Central memory CD8-positive, alpha-beta T cell (primary cell): ENCODE results near the gene ABHD6.
"Not testable (repeated sequence)": the region's sequence is repeated elsewhere in the genome, so short reads cannot be mapped to it uniquely, and the experiment has no call there.

Experiments
- ATAC-seq: fragments of 150-1000 bp; cut with Tn5 transposase; replicated peaks from 2 replicates; pipeline ENCODE4 v1.10.0; 2022; ENCODE audit warnings: mild to moderate bottlenecking, moderate FRiP score, moderate number of reproducible peaks; ENCODE audit not compliant: poor library complexity, severe bottlenecking; ENCODE audit errors: extremely low read depth
- DNase-seq, 2 donors: peaks; one replicate each; pipeline ENCODE4 v3.0.0; 2021; ENCODE audit warnings: low spot score in 2 of 2
- H3K27ac Mint-ChIP-seq: one replicate; pipeline ENCODE4 v1.8.0; 2022; ENCODE audit warnings: low read depth, mild to moderate bottlenecking, moderate library complexity, mixed read lengths
- H3K27me3 Mint-ChIP-seq: one replicate; pipeline ENCODE4 v1.8.0; 2022; ENCODE audit warnings: mixed read lengths
- H3K36me3 Mint-ChIP-seq: one replicate; pipeline ENCODE4 v1.8.0; 2022; ENCODE audit warnings: mild to moderate bottlenecking, moderate library complexity, mixed read lengths; ENCODE audit not compliant: insufficient read depth
- H3K4me1 Mint-ChIP-seq: one replicate; pipeline ENCODE4 v1.8.0; 2022; ENCODE audit warnings: mixed read lengths
- H3K4me3 Mint-ChIP-seq: one replicate; pipeline ENCODE4 v1.8.0; 2022; ENCODE audit warnings: mild to moderate bottlenecking, moderate library complexity, mixed read lengths
- H3K9me3 Mint-ChIP-seq: one replicate; pipeline ENCODE4 v1.8.0; 2022; ENCODE audit warnings: mixed read lengths

The ABHD6 gene

GRCh38 chr3:58237941-58238681 lies 519 bp downstream of the ABHD6 start:
- H3K27ac Mint-ChIP-seq: peak overlapping the region; percentile 50
- peaks cover 8% of the 10 kb centered on the region for H3K36me3 Mint-ChIP-seq
- DNase-seq: peak; percentile 12 to 17
- peak overlapping the region; percentile 85 for H3K4me3 Mint-ChIP-seq
- peaks cover 2% of the 10 kb centered on the region for H3K27me3 Mint-ChIP-seq
- peaks cover 17% of the 10 kb centered on the region for H3K4me1 Mint-ChIP-seq
- ATAC-seq: peak; percentile 63
- H3K9me3 Mint-ChIP-seq: no peaks in the 10 kb centered on the region

GRCh38 chr3:58238830-58239229 lies 1.2 kb downstream of the ABHD6 start:
- peak overlapping the region; percentile 85 for H3K4me3 Mint-ChIP-seq
- H3K4me1 Mint-ChIP-seq: peaks cover 17% of the 10 kb centered on the region
- H3K9me3 Mint-ChIP-seq: no peaks in the 10 kb centered on the region
- DNase-seq (no peak), ATAC-seq (no peak)
- no peak overlapping the region for H3K27ac Mint-ChIP-seq
- peaks cover 8% of the 10 kb centered on the region for H3K36me3 Mint-ChIP-seq
- no peaks in the 10 kb centered on the region for H3K27me3 Mint-ChIP-seq

GRCh38 chr3:58241306-58242044 lies 3.9 kb downstream of the ABHD6 start:
- ATAC-seq: no peak
- H3K4me3 Mint-ChIP-seq: no peak overlapping the region
- peaks cover 17% of the 10 kb centered on the region for H3K4me1 Mint-ChIP-seq
- H3K27me3 Mint-ChIP-seq: no peaks in the 10 kb centered on the region
- peaks cover 6% of the 10 kb centered on the region for H3K36me3 Mint-ChIP-seq
- no peak overlapping the region for H3K27ac Mint-ChIP-seq
- H3K9me3 Mint-ChIP-seq: no peaks in the 10 kb centered on the region
- DNase-seq: no peak

GRCh38 chr3:58242340-58242739 lies 4.7 kb downstream of the ABHD6 start:
- peaks cover 17% of the 10 kb centered on the region for H3K4me1 Mint-ChIP-seq
- H3K36me3 Mint-ChIP-seq: peaks cover 4% of the 10 kb centered on the region
- no peaks in the 10 kb centered on the region for H3K9me3 Mint-ChIP-seq
- no peak for DNase-seq
- H3K27ac Mint-ChIP-seq: no peak overlapping the region
- no peaks in the 10 kb centered on the region for H3K27me3 Mint-ChIP-seq
- no peak for ATAC-seq
- no peak overlapping the region for H3K4me3 Mint-ChIP-seq

GRCh38 chr3:58242860-58243259 lies 5.3 kb downstream of the ABHD6 start:
- peaks cover 20% of the 10 kb centered on the region for H3K4me1 Mint-ChIP-seq
- not testable (repeated sequence) for H3K4me3 Mint-ChIP-seq, DNase-seq, H3K9me3 Mint-ChIP-seq, H3K27me3 Mint-ChIP-seq, ATAC-seq, H3K36me3 Mint-ChIP-seq, H3K27ac Mint-ChIP-seq

GRCh38 chr3:58243976-58244585 lies 6.5 kb downstream of the ABHD6 start:
- DNase-seq (no peak), ATAC-seq (no peak)
- no peak overlapping the region for H3K4me3 Mint-ChIP-seq
- H3K9me3 Mint-ChIP-seq: no peaks in the 10 kb centered on the region
- H3K27ac Mint-ChIP-seq: no peak overlapping the region
- H3K27me3 Mint-ChIP-seq: no peaks in the 10 kb centered on the region
- H3K36me3 Mint-ChIP-seq: no peaks in the 10 kb centered on the region
- peaks cover 17% of the 10 kb centered on the region for H3K4me1 Mint-ChIP-seq

GRCh38 chr3:58246148-58247047 lies 8.8 kb downstream of the ABHD6 start:
- H3K36me3 Mint-ChIP-seq: no peaks in the 10 kb centered on the region
- H3K27ac Mint-ChIP-seq: no peak overlapping the region
- DNase-seq (no peak), ATAC-seq (no peak)
- H3K27me3 Mint-ChIP-seq: no peaks in the 10 kb centered on the region
- peaks cover 12% of the 10 kb centered on the region for H3K4me1 Mint-ChIP-seq
- no peaks in the 10 kb centered on the region for H3K9me3 Mint-ChIP-seq
- H3K4me3 Mint-ChIP-seq: no peak overlapping the region

- Mint-ChIP-seq H3K4me1 (peaks cover 14% of the 10 kb centered on the region), H3K27me3 (no peaks in the 10 kb centered on the region), H3K4me3 (no peak overlapping the region), H3K9me3 (no peaks in the 10 kb centered on the region), H3K36me3 (no peaks in the 10 kb centered on the region), H3K27ac (no peak overlapping the region)
- DNase-seq (no peak), ATAC-seq (no peak)
Observed at GRCh38 chr3:58249358-58250092, 11.9 kb downstream of the ABHD6 start.

- Mint-ChIP-seq H3K9me3 (no peaks in the 10 kb centered on the region), H3K36me3 (no peaks in the 10 kb centered on the region), H3K4me1 (peaks cover 14% of the 10 kb centered on the region), H3K4me3 (no peak overlapping the region), H3K27ac (no peak overlapping the region), H3K27me3 (no peaks in the 10 kb centered on the region)
- ATAC-seq (no peak), DNase-seq (no peak)
Observed at GRCh38 chr3:58250093-58250707, 12.6 kb downstream of the ABHD6 start.

GRCh38 chr3:58251631-58252035 lies 14.0 kb downstream of the ABHD6 start:
- no peak overlapping the region for H3K4me3 Mint-ChIP-seq
- H3K27me3 Mint-ChIP-seq: no peaks in the 10 kb centered on the region
- DNase-seq (no peak), ATAC-seq (no peak)
- no peak overlapping the region for H3K27ac Mint-ChIP-seq
- peaks cover 2% of the 10 kb centered on the region for H3K36me3 Mint-ChIP-seq
- H3K4me1 Mint-ChIP-seq: peaks cover 20% of the 10 kb centered on the region
- H3K9me3 Mint-ChIP-seq: no peaks in the 10 kb centered on the region

- ATAC-seq: no peak
- no peak for DNase-seq
- H3K4me1 Mint-ChIP-seq: peaks cover 14% of the 10 kb centered on the region
- H3K9me3 Mint-ChIP-seq: no peaks in the 10 kb centered on the region
- no peaks in the 10 kb centered on the region for H3K27me3 Mint-ChIP-seq
- peaks cover 2% of the 10 kb centered on the region for H3K36me3 Mint-ChIP-seq
- H3K27ac Mint-ChIP-seq: peak overlapping the region; percentile 45
- no peak overlapping the region for H3K4me3 Mint-ChIP-seq
Observed at GRCh38 chr3:58254144-58254543, 16.6 kb downstream of the ABHD6 start.
